MCF 10A (cell line): Measurements from ENCODE around the gene SH3GL1. TPM values are rescaled to one million over a fixed set of nuclear protein-coding genes. Genes with fewer than 3 reads are reported as not detected.

ENCODE experiments used
- BruUV-seq: library from RNA; stranded (reverse); fragments of 400-500 nt; replicated peaks from 2 replicates; lab custom pipeline; 2021; lab: Mats Ljungman, UMichigan
- CTCF ChIA-PET: fragments of 300-600 bp; sonication (Branson Sonifier 250); formaldehyde crosslinking; extraction: SDS; loops from one replicate; lab custom pipeline; 2021; ENCODE audit warnings: antibody characterized with exemption, inconsistent platforms; lab: Yijun Ruan, JAX
- POLR2A ChIA-PET: fragments of 300-600, 350-650 bp; sonication (Branson Sonifier 250); formaldehyde crosslinking; extraction: SDS; loops from one replicate; lab custom pipeline; 2020; ENCODE audit warnings: antibody characterized with exemption, inconsistent platforms; lab: Yijun Ruan, JAX
- DNase-seq: peaks from one replicate; pipeline ENCODE4 v3.0.0-alpha.2; 2018; ENCODE audit not compliant: unreplicated experiment
- H3K27ac Mint-ChIP-seq: one replicate; pipeline ENCODE4 v1.8.0; 2022; ENCODE audit warnings: mild to moderate bottlenecking, low read depth, mixed read lengths; ENCODE audit not compliant: unreplicated experiment
- H3K27me3 Mint-ChIP-seq: one replicate; pipeline ENCODE4 v1.8.0; 2022; ENCODE audit warnings: mixed read lengths; ENCODE audit not compliant: insufficient read depth, unreplicated experiment
- H3K36me3 Mint-ChIP-seq: one replicate; pipeline ENCODE4 v1.8.0; 2022; ENCODE audit warnings: mild to moderate bottlenecking, moderate library complexity, mixed read lengths; ENCODE audit not compliant: insufficient read depth, unreplicated experiment
- H3K4me1 Mint-ChIP-seq: one replicate; pipeline ENCODE4 v1.8.0; 2022; ENCODE audit warnings: mixed read lengths; ENCODE audit not compliant: insufficient read depth, unreplicated experiment
- H3K4me3 Mint-ChIP-seq: one replicate; pipeline ENCODE4 v1.8.0; 2022; ENCODE audit warnings: mild to moderate bottlenecking, moderate library complexity, mixed read lengths; ENCODE audit not compliant: unreplicated experiment
- H3K9me3 Mint-ChIP-seq: one replicate; pipeline ENCODE4 v1.8.0; 2022; ENCODE audit warnings: mixed read lengths; ENCODE audit not compliant: unreplicated experiment
- intact Hi-C: fragments of 100-400 bp; cut with micrococcal nuclease; formaldehyde crosslinking; loops from 2 replicates; pipeline ENCODE4 v1.14.1; 2022
- total RNA-seq: library from RNA; stranded (reverse); gene quantifications from 2 replicates; pipeline ENCODE4 v1.2.3, GENCODE V29; 2022
- TF ChIP-seq, protein P1 (sequence below): fragments of 200-600 bp; IDR thresholded peaks from one replicate; pipeline ENCODE4 v1.8.0; 2022; ENCODE audit warnings: antibody characterized with exemption, mild to moderate bottlenecking; ENCODE audit not compliant: unreplicated experiment

The SH3GL1 gene
- total RNA-seq, 1 experiment from 2014 or later = 106 TPM

GRCh38 chr19:4443188-4443587, 42.8 kb upstream of the SH3GL1 start:
- H3K9me3 Mint-ChIP-seq = no peaks in the 10 kb centered on the region
- H3K4me1 Mint-ChIP-seq = no peaks in the 10 kb centered on the region
- no peak overlapping the region for H3K27ac Mint-ChIP-seq
- CTCF ChIA-PET = no interaction called here
- no peak for DNase-seq
- TF ChIP-seq, protein P1, sequence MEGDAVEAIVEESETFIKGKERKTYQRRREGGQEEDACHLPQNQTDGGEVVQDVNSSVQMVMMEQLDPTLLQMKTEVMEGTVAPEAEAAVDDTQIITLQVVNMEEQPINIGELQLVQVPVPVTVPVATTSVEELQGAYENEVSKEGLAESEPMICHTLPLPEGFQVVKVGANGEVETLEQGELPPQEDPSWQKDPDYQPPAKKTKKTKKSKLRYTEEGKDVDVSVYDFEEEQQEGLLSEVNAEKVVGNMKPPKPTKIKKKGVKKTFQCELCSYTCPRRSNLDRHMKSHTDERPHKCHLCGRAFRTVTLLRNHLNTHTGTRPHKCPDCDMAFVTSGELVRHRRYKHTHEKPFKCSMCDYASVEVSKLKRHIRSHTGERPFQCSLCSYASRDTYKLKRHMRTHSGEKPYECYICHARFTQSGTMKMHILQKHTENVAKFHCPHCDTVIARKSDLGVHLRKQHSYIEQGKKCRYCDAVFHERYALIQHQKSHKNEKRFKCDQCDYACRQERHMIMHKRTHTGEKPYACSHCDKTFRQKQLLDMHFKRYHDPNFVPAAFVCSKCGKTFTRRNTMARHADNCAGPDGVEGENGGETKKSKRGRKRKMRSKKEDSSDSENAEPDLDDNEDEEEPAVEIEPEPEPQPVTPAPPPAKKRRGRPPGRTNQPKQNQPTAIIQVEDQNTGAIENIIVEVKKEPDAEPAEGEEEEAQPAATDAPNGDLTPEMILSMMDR = no peak
- intact Hi-C loops = no loop called here
- H3K36me3 Mint-ChIP-seq = peaks cover 31% of the 10 kb centered on the region
- no peak overlapping the region for H3K4me3 Mint-ChIP-seq
- POLR2A ChIA-PET = interaction anchor here (1.1 kb wide), 1 partner anchor 28 kb away, joined by 3 read pairs; no protein-coding TSS in a partner anchor
- no TSS peak for BruUV-seq
- H3K27me3 Mint-ChIP-seq = no peaks in the 10 kb centered on the region

DNA sequence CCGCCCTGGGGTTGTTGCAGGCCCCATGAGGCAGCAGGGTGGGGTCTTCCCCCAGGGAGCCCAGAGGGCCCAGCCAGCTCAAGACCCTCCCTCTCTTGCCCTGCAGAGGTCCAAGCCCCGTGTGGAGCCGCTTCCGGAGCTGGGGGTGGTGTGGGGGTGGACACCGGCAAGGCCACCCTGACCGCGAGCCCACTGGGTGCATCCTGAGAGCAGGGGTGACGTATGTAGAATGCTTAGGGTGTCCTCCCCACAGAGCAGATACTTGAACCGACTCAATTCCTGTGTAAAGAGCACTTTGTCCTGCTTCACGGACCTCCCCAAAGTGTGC, 42.4 kb upstream of the SH3GL1 start:
- H3K4me3 Mint-ChIP-seq = no peak overlapping the region
- no peak for DNase-seq
- ChIA-PET POLR2A (interaction anchor here (0.7 kb wide), 1 partner anchor 13 kb away, joined by 3 read pairs; no protein-coding TSS in a partner anchor), CTCF (no interaction called here)
- intact Hi-C loops = no loop called here
- H3K4me1 Mint-ChIP-seq = no peaks in the 10 kb centered on the region
- peaks cover 30% of the 10 kb centered on the region for H3K36me3 Mint-ChIP-seq
- H3K27ac Mint-ChIP-seq = no peak overlapping the region
- no peaks in the 10 kb centered on the region for H3K27me3 Mint-ChIP-seq
- TSS peak; percentile 66 for BruUV-seq
- no peaks in the 10 kb centered on the region for H3K9me3 Mint-ChIP-seq
- TF ChIP-seq, protein P1 = no peak

GRCh38 chr19:4441994-4442818, 41.9 kb upstream of the SH3GL1 start:
- peaks cover 24% of the 10 kb centered on the region for H3K36me3 Mint-ChIP-seq
- ChIA-PET POLR2A (interaction anchor here (0.7 to 1.4 kb wide), 2 partner anchors 13 to 40 kb away, joined by 3 to 5 read pairs; partner anchors contain the start of gene CHAF1A), CTCF (no interaction called here)
- H3K9me3 Mint-ChIP-seq = no peaks in the 10 kb centered on the region
- H3K4me3 Mint-ChIP-seq = no peak overlapping the region
- H3K27ac Mint-ChIP-seq = peak overlapping the region; percentile 11
- no peak for DNase-seq
- TF ChIP-seq, protein P1 = no peak
- H3K27me3 Mint-ChIP-seq = no peaks in the 10 kb centered on the region
- intact Hi-C loops = no loop called here
- H3K4me1 Mint-ChIP-seq = no peaks in the 10 kb centered on the region
- no TSS peak for BruUV-seq

GRCh38 chr19:4439243-4439642, 38.9 kb upstream of the SH3GL1 start:
- no peak for DNase-seq
- intact Hi-C loops = no loop called here
- peaks cover 18% of the 10 kb centered on the region for H3K36me3 Mint-ChIP-seq
- H3K9me3 Mint-ChIP-seq = no peaks in the 10 kb centered on the region
- CTCF ChIA-PET = no interaction called here
- peak overlapping the region; percentile 68 for H3K27ac Mint-ChIP-seq
- H3K4me3 Mint-ChIP-seq = no peak overlapping the region
- POLR2A ChIA-PET = interaction anchor here (0.7 kb wide), 2 partner anchors 39 to 143 kb away, joined by 3 read pairs; no protein-coding TSS in a partner anchor
- TF ChIP-seq, protein P1 = no peak
- no peaks in the 10 kb centered on the region for H3K27me3 Mint-ChIP-seq
- no TSS peak for BruUV-seq
- no peaks in the 10 kb centered on the region for H3K4me1 Mint-ChIP-seq
